Epidermal melanocyte (primary cell): Measurements from ENCODE around the gene MCF2L.
"Not testable (repeated sequence)": the region's sequence is repeated elsewhere in the genome, so short reads cannot be mapped to it uniquely, and the experiment has no call there.

Experiments
- DNase-seq: peaks from one replicate; pipeline ENCODE4 v3.0.0; 2011; ENCODE audit warnings: low spot score; ENCODE audit not compliant: insufficient read length

The MCF2L gene

DNA sequence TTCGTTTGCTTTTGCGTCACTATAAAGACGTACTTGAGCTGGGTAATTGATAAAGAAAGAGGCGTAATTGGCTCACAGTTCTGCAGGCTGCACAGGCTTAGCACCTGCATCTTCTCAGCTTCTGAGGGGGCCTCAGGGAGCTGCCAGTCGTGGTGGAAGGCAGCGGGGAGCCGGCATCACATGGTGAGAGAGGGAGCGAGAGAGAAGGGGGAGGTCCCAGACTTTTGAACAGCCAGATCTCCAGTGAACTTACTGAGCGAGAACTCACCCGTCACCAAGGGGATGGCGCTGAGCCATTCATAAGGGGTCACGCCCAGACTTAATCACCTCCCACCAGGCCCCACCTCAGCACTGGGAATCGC is 77.8 kb downstream of the MCF2L start:
- DNase-seq: no peak

DNA sequence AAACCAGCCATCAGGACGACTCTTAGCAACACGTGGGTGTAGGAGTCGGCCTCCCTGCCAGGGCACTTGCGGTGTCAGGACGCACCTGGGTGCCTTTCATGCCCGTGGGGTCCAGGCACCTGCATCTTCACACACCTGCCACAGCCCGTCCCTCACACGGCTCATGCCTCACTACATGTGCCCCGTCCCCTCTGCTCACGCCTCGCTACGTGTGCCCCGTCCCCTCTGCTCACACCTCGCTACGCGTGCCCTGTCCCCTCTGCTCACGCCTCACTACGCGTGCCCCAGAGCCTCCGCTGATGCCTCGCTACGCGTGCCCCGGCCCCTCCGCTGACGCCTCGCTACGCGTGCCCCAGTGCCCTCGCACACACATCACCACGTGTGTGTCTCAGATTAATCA is 78.6 kb downstream of the MCF2L start:
- DNase-seq: no peak

DNA sequence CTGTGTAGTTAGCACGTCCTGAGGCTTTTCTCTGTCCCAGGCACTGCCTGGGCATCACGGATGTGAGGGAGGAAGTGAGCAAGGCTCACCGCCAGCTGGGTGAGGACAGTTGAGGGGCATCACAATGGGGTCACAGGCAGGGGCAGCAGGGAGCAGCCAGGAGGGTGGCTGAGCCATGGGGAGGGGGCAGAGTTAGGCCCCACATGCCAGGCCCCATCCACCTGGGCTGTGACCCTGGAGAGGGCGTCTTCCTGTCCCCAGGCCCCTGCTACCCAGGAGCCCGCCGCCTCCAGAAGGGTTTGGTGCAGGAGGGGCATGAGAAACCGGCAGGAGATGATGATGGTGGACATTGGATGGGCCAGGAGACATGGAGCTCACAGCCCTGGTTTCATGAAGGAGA is 79.8 kb downstream of the MCF2L start:
- no peak for DNase-seq

DNA sequence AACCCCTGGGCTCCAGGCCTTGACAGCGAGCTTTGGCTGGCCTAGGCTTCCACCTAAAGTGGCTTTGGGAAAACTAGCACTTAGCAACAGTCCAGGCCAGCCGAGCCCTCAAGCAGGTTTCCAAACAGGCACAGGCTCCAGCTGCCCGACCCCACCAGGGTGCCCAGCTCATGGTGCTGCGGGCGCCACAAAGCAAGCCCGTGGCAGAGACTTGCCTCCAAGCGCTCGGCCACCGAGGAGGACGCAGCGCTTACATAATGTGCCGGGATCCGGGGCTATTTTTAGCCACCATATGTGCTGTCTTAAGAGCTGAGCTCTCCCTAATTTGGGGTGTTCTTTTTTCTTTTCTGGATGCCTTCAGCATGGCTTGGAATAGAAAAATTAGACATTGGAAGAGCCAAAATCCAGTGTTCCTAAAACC is 80.5 kb downstream of the MCF2L start:
- DNase-seq: no peak

DNA sequence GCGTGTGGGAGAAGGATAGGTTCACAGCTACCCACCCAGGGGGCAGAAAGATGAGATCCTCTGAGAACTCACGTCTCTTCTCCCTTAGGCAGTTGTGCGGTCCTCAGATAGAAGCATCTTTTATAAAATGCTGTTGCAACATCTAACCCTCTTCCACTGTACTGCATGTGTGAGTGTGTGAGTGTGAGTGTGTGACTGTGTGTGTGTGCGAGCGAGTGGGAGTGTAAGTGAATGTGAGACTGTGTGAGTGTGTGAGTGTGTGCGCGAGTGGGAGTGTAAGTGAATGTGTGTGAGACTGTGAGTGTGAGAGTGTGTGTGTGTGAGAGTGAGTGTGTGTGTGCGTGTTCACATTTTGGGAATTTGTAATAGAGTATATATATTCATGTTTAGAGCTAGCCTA is 81.0 kb downstream of the MCF2L start:
- no peak for DNase-seq

DNA sequence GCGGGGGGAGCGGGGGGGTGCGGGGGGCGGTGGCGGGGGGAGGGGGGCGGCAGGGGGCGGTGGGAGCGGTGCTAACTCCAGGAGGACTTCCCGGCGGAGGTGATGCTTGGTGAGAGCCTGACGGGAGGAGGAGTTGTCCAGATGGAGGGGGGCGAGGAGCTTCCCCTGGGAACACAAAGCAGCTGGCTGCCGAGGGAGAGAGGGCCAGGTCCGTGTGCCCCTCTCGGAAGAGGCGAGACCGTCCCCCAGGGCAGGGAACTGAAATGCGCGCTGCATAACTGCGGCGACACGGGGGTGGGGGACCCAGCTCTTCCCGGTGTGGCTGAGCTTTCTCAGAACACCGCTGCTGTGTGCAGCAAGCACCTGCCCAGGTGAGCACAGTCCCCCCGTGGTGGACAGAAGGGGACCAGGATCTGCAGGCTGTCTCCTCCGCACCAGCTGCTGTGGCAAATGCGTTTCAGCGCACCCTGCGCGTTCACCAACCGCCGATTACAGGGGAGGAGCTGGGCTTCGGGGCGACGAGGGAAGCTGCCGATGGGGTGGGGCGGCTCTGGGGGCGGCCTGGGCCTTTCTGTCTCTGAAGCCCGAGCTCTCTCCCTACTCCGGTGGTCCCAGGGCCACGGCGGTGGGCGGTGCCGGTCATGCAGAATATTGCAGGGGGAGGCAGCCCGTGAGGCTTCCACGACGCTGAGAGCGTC is 81.9 kb downstream of the MCF2L start:
- DNase-seq: no peak

DNA sequence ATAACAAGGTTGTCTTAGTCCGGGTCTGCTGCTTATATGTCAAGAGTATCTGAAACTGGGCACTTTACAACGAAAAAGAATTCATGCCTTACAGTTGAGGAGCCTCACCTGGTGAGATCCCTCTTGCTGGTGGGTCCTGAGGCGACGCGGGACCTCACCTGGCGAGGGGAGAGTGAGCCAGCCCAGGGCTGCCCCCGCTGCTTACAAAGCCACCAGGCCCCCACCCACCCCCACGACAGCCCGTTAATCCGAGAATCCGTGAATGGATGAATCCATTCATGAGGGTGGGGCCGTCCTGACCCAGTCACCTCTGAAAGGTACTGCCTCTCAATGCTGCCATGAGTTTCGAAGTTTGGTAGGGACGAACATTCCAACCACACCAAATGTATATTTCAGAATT is 82.6 kb downstream of the MCF2L start:
- DNase-seq: no peak

DNA sequence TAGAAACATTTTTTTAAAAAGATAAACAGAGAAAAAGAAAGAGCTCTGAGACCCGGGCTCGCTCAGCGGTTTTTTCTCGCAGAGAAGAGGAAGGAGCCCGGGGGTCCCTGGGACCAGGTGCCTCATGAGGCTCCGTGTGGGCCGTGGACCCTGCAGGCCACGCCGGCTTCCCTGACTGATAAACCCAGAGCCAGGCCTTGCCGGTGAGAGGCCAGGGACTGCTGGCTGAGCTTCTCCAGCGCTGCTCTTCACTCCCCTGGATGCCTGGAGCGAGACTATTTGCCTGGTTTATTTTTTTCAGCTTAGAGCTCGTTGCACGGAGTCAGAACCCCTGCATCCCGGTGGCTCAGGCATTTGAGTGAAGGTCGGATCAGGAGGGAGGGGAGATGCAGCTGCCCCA is 83.2 kb downstream of the MCF2L start:
- no peak for DNase-seq

DNA sequence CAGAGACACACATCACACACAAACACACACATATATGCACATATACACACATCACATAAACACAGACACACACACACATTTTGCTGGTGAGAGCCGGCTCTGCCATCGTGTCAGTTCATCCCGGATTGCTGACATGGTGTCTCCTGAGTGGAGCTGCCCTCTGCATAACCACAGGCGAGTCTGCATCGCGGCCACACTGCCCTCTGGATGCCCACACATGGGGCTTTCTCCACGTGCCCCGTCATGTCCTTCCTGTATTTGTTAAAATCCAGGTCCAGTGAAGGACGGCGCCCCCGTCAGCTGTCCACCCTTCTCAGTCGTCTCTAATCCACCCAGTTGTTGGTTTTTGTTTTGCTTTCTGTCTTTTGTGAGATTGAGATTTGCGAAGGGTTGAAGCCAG is 84.0 kb downstream of the MCF2L start:
- DNase-seq: no peak

DNA sequence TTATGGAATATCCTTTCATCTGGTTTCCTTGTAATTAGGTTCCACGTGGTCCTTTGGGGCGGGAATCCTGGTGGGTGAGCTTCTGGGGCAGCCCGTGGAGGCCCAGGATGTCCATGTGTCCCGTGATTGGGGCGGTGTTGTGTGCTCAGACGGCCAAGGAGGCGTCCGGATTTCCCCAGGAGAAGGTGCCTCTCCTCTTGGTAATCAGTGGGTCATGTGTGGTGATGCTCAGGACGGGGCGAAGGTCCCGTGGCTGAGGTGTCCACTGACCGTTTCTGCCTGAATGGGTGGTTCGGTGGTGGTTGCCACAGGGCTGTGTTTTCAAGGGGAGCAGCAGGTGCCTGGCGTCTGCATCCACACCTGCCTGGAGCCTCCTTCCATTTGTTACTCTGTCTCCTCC is 84.4 kb downstream of the MCF2L start:
- DNase-seq: no peak

DNA sequence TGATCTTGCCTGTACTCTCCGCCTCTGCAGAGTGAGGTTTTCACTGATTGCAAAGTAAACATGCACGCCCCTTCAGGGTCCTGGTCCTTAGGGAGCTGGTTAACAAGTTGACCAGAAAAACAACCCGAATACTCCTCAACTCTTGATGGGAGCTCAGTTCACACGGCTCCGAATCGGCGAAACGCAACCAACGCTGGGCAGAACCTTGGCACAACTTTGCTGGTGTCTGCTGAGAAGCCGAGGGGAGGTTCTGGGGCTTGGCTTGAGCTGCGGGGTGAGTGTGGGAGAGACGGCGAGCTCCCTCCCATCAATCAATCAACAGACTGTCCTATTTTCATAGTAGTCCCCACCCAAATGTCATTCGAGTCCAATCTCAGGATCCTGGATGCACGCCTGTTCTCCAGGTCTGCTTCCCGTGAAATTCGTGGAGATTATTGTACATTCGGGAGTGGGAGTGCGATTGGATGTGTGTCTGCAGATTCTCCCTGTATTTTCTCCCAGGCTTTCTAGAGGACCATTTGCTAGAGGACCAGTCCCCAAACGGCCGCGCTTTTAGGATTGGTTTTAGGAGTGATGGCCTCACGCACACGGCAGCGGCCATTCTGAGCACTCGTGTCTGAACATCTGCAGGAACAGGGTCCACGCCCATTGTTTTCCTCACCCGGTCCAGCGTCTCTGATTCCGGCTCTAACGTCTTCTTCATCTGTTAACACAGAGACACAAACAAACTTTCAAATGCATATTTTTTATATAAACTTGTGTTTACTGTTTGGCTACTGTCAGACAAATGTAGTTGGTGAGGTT is 85.0 kb downstream of the MCF2L start:
- DNase-seq: no peak

DNA sequence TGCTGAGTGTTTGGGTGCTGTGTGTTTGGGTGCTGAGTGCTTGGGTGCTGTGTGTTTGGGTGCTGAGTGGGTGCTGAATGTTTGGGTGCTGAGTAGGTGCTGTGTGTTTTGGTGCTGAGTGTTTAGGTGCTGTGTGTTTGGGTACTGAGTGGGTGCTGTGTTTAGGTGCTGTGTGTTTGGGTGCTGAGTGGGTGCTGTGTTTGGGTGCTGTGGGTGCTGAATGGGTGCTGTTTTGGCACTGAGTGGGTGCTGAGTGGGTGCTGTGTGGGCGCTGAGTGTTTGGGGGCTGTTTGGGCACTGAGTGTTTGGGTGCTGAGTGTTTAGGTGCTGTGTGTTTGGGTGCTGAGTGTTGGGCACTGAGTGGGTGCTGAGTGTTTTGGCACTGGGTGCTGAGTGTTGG is 88.1 kb downstream of the MCF2L start:
- no peak for DNase-seq

DNA sequence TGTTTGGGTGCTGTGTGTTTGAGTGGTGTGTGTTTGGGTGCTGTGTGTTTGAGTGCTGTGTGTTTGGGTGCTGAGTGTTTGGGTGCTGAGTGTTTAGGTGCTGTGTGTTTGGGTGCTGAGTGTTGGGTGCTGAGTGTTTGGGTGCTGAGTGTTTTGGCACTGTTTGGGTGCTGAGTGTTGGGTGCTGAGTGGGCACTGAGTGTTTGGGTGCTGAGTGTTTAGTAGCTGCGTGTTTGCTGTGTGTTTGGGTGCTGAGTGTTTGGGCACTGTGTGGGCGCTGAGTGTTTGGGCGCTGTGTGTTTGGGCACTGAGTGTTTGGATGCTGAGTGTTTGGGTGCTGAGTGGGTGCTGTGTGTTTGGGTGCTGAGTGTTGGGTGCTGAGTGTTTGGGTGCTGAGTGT is 88.5 kb downstream of the MCF2L start:
- not testable (repeated sequence) for DNase-seq

DNA sequence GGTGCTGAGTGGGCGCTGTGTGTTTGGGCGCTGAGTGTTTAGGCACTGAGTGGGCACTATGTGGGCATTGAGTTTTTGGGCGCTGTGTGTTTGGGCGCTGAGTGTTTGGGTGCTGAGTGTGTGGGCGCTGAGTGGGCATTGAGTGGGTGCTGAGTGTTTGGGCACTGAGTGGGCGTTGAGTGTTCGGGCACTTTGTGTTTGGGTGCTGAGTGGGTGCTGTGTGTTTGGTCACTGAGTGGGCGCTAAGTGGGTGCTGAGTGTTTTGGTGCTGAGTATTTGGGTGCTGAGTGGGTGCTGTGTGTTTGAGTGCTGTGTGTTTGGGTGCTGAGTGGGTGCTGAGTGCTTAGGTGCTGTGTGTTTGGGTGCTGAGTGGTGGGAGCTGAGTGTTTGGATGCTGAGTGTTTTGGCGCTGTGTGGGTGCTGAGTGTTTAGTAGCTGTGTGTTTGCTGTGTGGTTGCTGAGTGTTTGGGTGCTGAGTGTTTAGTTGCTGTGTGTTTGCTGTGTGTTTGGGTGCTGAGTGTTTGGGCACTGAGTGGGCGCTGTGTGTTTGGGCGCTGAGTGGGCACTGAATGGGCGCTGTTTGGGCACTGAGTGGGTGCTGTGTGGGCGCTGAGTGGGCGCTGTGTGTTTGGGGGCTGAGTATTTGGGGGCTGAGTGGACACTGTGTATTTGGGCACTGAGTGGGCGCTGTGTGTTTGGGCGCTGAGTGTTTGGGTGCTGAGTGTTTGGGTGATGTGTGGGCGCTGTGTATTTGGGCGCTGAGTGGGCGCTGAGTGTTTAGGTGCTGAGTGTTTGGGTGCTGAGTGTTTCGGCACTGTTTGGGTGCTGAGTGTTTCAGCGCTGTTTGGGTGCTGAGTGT is 89.3 kb downstream of the MCF2L start:
- DNase-seq: no peak

DNA sequence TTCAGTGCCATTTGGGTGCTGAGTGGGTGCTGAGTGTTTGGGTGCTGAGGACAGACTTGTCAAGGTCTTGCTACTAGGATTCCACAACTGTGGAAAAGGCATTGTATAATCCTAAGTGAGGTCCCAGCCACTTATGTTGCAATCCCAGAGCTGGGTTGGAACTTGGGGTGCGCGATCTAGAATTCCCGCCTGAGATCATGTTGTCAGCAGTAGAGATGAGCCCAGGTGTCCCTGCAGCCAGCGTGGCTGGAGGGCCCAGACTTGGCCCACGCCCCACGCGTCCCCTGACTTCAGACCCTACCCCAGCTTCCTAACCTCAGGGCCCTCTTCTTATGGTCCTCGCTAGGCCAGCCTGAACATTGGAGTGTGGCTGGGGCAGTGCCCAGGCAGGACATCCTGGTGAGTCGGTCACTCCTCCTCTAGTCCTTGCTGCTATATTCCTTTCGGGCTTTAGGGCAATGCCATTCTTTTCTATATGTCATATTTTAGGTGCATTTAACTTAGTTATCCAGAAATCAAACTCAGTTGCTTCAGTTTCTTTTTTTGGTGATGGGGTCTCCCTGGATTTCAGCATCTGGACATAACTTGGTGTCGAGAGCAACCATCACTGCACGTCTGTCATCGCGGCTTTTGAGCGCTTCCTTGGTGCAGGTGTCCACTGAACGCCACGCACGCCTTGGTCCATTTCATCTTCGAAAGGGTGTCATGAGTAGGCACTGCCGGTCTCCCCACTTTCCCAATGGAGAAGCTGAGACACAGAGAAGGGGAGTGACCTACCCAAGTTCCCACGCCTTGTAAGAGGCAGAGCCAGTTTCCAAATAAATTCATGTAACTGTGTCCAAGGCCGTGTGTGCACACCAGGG is 90.2 kb downstream of the MCF2L start:
- DNase-seq: no peak

DNA sequence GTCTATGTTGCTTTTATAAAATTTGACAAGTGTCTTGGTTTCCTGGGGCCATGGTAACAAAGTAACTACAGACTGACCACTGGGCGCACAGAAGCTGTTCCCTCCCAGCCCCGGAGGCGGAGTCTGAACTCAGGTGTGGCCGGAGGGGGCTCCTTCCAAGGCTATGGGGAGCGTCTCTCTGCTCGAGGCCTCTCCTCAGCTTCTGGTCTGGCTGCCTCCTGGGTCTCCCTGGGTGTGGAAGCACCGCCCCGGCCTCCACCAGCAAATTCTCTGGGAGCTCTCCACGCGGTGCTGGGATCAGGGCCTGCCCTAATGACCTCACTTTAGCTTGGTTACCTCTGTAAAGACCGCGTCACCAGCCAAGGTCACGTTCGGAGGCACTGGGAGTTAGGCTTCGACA is 90.9 kb downstream of the MCF2L start:
- DNase-seq: no peak

DNA sequence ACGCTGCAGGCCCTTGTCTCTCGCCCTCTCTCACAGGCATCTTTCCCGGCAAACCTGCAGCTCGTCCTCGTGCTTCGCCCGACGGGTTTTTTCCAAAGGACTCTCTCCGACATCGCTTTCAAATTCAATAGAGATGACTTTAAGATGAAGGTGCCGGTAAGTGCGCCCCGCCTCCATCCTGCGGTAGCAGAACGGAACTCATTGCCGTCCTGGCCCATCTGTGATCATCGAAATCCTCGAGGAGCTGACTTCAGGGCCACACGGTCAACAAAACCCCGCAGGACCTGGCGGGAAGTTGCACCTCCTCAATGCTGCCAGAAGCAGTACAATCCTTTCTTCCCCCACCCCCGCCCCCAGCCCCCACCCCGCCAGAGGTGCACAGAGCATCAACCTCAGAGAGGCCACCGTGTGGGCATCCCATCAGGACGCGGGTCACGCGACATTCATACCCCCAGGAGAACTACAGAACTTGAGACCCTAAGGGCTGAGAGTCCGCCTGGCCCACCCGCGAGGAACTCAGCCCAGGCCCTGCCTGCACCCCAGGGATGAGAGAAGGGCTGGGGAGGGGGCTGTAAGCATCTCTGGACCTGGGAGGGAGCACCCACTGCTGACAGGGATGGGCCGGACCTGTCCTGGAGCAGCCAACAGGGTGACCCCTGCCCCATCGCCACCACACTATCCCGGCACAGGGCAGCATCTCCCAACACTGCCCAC is 91.7 kb downstream of the MCF2L start:
- DNase-seq: no peak

DNA sequence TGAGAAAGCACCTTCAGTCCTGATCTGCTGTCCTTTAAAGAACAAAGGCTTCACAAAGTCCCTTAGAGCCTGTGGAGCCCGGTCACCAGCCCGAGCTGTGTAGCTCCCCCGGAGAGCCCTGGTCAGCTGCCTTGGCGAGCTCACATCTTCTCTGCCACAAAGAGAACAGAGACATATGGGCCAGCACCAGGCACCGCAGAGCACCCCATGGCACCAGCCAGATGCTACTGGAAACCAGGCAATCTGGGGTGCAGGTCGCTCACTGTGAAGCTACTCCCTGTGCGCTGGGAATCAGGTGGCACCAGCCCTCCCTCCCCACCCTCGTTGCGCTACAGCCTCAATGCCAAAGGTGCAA is 92.2 kb downstream of the MCF2L start:
- no peak for DNase-seq

DNA sequence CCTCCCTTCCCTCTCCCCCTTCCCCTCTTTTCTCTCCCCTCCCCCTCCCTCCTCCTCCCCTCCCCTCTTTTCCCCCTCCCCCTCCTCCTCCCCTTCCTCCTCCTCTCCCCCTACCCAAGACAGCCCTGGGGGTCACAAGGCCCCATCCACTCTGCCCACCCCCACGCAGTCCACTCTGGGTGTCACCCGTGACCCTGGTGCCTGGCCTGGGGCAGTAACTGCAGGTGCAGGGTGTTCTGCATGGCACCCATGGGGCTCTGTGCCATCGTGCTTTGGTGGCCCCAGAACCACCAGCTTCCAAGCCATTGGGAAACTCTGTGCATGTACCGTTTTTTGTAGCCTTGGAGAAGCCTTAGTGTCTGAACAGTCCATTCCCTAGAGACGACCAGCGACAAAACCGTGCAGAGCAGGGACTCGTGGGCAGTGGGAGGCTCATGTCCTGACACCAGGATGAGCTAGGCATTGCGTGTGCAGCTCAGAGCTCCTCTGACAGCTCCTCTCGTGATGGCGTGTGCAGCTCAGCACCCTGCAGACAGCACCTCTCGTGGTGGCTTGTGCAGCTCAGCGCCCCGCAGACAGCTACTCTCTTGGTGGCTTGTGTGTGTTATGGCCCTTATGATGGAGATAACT is 92.9 kb downstream of the MCF2L start:
- DNase-seq: no peak

DNA sequence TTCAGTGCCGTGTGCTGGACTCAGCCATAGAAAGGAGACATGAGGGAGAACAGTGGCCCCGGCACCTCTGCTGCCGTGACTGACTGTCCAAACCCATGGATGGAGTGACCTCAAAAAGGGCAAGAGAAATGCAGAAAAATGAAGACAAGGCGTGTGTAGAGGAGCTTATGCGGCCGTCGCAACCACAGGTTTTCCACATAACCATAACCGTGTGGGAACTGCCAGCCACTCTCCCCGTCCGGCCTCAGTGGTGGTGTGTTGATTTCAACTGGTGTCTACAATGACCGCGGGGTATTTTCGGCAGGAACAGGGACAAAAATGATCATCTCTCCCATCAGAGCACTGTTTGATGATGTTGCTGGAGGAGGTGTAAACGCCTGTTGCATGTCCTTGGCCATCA is 93.7 kb downstream of the MCF2L start:
- no peak for DNase-seq
